ENCODE data around the gene DOHH. TPM values are rescaled to one million over a fixed set of nuclear protein-coding genes. Genes with fewer than 3 reads are reported as not detected.
"Not testable (repeated sequence)": the region's sequence is repeated elsewhere in the genome, so short reads cannot be mapped to it uniquely, and the experiment has no call there.

DOHH gene
- total and polyA plus RNA-seq, 9 of the 15 experiments (the other 6 are each of a cell fraction or from before 2014, with no cell fraction given) = 0.14 to 47.2 (median 5.1) TPM

GRCh38 chr19:3529299-3529698 is 28.8 kb upstream of the DOHH start:
- H3K27ac ChIP-seq (ENCODE audit: extremely low read depth, low read depth, low read length); H3K4me2 ChIP-seq (ENCODE audit: insufficient read depth, low read length); H4K20me1 ChIP-seq (replicated peaks; ENCODE audit: control insufficient read depth, insufficient read depth, low read length); H3K9me1 ChIP-seq (ENCODE audit: control insufficient read depth, insufficient read depth, low read length); FAIRE-seq; CTCF ChIA-PET (ENCODE audit: low intra/inter-chr PET ratio); DNase-seq (ENCODE audit: extremely low read depth in 1 of 4, low spot score in 3 of 4); POLR2A ChIA-PET; BruUV-seq (replicated peaks); intact Hi-C loops (cut with micrococcal nuclease); H3K79me2 ChIP-seq (ENCODE audit: control insufficient read depth, insufficient read depth, low read length); in situ Hi-C loops (cut with MboI); H3K9me3 ChIP-seq (replicated peaks; ENCODE audit: control insufficient read depth, insufficient read depth, low read depth, low read length); ATAC-seq; H2AFZ ChIP-seq (ENCODE audit: low read depth, low read length); H3K27me3 ChIP-seq (ENCODE audit: control insufficient read depth in 2 of 2, insufficient read depth in 2 of 2, low read length in 2 of 2); H3K9ac ChIP-seq (ENCODE audit: insufficient read depth in 1 of 2, low read depth in 2 of 2, low read length in 2 of 2); H3K4me3 ChIP-seq: not testable (repeated sequence)
- 0 out of 2 replicates have a peak, but pooled peaks have one; percentile 9 for TF ChIP-seq STAT5A (IDR thresholded peaks at IDR 0.05; ENCODE audit: borderline replicate concordance, low read length)
- Histone ChIP-seq H3K36me3 (ENCODE audit: control insufficient read depth, insufficient read depth, low read length) (peaks cover 69% of the 10 kb centered on the region; the same call in 2 of the 3 replicates), H3K4me1 (replicated peaks in 1 of 2; ENCODE audit: control insufficient read depth in 2 of 2, insufficient read depth in 2 of 2, low read length in 2 of 2) (peaks cover 0 to 31% of the 10 kb centered on the region in 2 experiments; a peak in 2 of 5 replicates)
- 89% methylated on average over 6 of the region's 7 CpGs for WGBS (ENCODE audit: insufficient coverage, low coverage, missing lambda C conversion rate)

GRCh38 chr19:3528539-3529211 is 28.2 kb upstream of the DOHH start:
- Histone ChIP-seq H3K27me3 (ENCODE audit: control insufficient read depth in 2 of 2, insufficient read depth in 2 of 2, low read length in 2 of 2) (no peaks in the 10 kb centered on the region), H3K9me3 (replicated peaks; ENCODE audit: control insufficient read depth, insufficient read depth, low read depth, low read length) (no peaks in the 10 kb centered on the region), H2AFZ (ENCODE audit: low read depth, low read length) (no peak overlapping the region), H3K79me2 (ENCODE audit: control insufficient read depth, insufficient read depth, low read length) (peaks cover 2% of the 10 kb centered on the region; the same call in 2 of the 3 replicates), H3K4me1 (replicated peaks in 1 of 2; ENCODE audit: control insufficient read depth in 2 of 2, insufficient read depth in 2 of 2, low read length in 2 of 2) (peaks cover 0 to 37% of the 10 kb centered on the region in 2 experiments; a peak in 2 of 5 replicates), H3K36me3 (ENCODE audit: control insufficient read depth, insufficient read depth, low read length) (peaks cover 70% of the 10 kb centered on the region; the same call in 2 of the 3 replicates), H3K9me1 (ENCODE audit: control insufficient read depth, insufficient read depth, low read length) (peaks cover 2% of the 10 kb centered on the region), H3K4me3 (no peak overlapping the region), H3K27ac (ENCODE audit: extremely low read depth, low read depth, low read length) (no peak overlapping the region), H4K20me1 (replicated peaks; ENCODE audit: control insufficient read depth, insufficient read depth, low read length) (peaks cover 7% of the 10 kb centered on the region; the same call in 1 of the 2 replicates), H3K9ac (ENCODE audit: insufficient read depth in 1 of 2, low read depth in 2 of 2, low read length in 2 of 2) (no peak overlapping the region), H3K4me2 (ENCODE audit: insufficient read depth, low read length) (no peak overlapping the region)
- no peak for TF ChIP-seq GATAD2A (IDR thresholded peaks at IDR 0.05)
- 0 out of 2 replicates have a peak, but pooled peaks have one; percentile 33 for TF ChIP-seq POLR2A (conservative IDR thresholded peaks at IDR 0.05)
- no peak for TF ChIP-seq NR4A1 (CRISPR knock-in tag; IDR thresholded peaks at IDR 0.05)
- no peak for TF ChIP-seq NR4A1 (tag; IDR thresholded peaks at IDR 0.05)
- no peak for TF ChIP-seq ASH1L (IDR thresholded peaks at IDR 0.05; ENCODE audit: borderline replicate concordance, low read depth, partially characterized antibody)
- TF ChIP-seq RFX5 (IDR thresholded peaks at IDR 0.05; ENCODE audit: low read depth, low read length) = no peak
- 0 out of 2 replicates have a peak, but pooled peaks have one; percentile 47 for TF ChIP-seq SUPT5H (IDR thresholded peaks at IDR 0.05)
- no peak for TF ChIP-seq CREM (IDR thresholded peaks at IDR 0.05; ENCODE audit: low read depth)
- TF ChIP-seq ZMIZ1 (IDR thresholded peaks at IDR 0.05; ENCODE audit: low read depth in 2 of 2, low read length in 2 of 2) = no peak
- no peak for TF ChIP-seq ZNF24 (IDR thresholded peaks at IDR 0.05)
- no peak for TF ChIP-seq FOXJ2 (tag; IDR thresholded peaks at IDR 0.05)
- no peak for TF ChIP-seq MTF1 (CRISPR knock-in tag; IDR thresholded peaks at IDR 0.05; ENCODE audit: borderline replicate concordance)
- no TSS peak for BruUV-seq (replicated peaks)
- FAIRE-seq (no peak), ATAC-seq (no peak), DNase-seq (ENCODE audit: extremely low read depth in 1 of 4, low spot score in 3 of 4) (no peak)
- ChIA-PET CTCF (ENCODE audit: low intra/inter-chr PET ratio) (no interaction called here), POLR2A (interaction anchor here (0.6 to 1.8 kb wide), 2 partner anchors 13 to 1113 kb away, joined by 3 to 6 read pairs; no protein-coding TSS in a partner anchor)
- intact Hi-C loops (cut with micrococcal nuclease) = no loop called here
- 83% methylated on average over 6 of the region's 20 CpGs for WGBS (ENCODE audit: insufficient coverage, low coverage, missing lambda C conversion rate)
- in situ Hi-C loops (cut with MboI) = no loop called here
